Left renal cortex interstitium (tissue), 4 donors: ENCODE data around the gene PDE11A. TPM values are rescaled to one million over a fixed set of nuclear protein-coding genes. Genes with fewer than 3 reads are reported as not detected.

ENCODE experiments used
- DNase-seq, 4 donors: peaks; one replicate each; pipeline ENCODE4 v3.0.0-alpha.2; 2013; ENCODE audit warnings: low read depth in 4 of 4, low spot score in 2 of 4, missing footprints in 1 of 4
- polyA plus RNA-seq, 4 donors: library from polyadenylated mRNA; unstranded; fragments of 120-200 nt; gene quantifications; one replicate each; pipeline ENCODE4 v1.2.1, GENCODE V29; 2013; ENCODE audit not compliant: insufficient read length in 4 of 4

Gene PDE11A
- polyA plus RNA-seq, 4 donors = 4.6 to 8.1 (median 7.4) TPM

DNA sequence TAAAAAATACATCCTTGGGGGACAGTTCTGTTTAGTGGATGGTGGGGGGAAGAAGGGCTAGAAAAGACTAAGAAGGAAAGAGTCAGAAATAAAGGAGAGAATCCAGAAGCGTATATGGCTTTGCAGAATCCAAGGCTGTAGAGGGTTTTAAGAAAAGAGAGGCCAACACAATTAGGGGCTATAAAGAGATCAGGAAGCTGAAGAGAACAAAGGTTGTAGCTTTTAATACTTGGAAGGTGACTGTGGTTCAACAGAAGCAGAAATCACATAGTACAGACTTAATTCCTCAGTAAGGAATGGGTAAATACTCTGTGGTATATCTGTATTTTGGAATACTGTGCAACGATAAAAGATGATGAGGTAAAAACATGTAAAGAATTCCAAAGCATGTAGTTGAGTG lies 393.6 kb downstream of the PDE11A start:
- DNase-seq = no peak

DNA sequence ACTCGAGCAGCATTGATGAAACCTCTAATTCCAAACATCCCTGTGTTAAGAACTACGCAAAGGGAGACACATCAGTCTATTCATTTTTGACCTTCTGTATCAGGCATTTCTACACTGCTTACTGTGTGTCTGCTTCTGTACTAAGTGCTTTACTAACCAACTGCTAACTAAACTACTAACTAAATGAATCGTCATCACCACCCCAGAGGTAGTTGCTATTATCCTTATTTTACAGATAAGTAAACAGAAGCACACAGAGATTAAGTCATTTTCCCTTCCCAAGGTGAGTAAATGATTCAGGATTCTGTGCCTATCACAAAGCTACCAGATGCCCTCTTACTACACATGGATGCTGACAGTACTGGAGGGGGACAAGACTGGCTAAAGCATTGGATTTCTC lies 395.9 kb downstream of the PDE11A start:
- DNase-seq = no peak

DNA sequence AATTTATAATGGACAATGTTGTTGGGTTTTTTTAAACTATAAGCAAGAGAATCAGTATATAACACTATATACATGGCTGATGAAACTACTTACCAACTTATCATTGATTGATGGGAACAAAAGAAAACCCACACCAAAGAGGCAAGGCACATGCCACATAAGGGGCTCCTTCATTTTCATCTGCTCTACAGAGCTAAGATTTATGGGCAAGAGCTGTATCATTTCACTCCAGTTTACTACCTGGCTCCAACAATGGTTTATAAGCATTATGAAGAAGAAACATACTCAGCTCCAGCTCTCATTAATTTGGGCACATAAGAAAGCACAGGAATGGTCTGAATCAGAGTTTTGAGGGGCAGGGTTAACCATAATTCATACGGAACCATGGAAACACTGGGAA lies 396.8 kb downstream of the PDE11A start:
- DNase-seq = no peak

DNA sequence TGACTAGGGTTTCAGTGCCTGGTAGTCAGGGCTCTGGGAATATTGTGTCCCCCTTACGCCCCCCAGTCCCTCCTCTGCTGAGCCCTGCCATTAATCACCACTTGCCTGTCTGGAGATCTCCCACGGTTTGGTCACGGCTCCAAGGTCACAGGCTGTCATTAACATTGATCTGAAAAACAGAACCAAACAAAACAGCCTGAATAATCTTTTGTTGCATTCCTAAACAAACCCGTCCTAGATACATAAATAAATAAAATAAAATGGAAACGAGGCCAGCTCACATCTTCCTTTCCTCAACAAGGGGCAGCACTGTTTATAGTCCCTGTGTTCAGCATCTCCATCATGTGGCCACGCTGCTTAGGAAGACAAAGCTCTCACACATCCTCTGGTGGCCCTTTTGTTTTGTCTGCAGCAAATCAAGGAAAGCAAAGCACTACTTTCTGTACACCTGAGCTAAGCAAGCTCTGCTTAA lies 397.2 kb downstream of the PDE11A start:
- DNase-seq = no peak

DNA sequence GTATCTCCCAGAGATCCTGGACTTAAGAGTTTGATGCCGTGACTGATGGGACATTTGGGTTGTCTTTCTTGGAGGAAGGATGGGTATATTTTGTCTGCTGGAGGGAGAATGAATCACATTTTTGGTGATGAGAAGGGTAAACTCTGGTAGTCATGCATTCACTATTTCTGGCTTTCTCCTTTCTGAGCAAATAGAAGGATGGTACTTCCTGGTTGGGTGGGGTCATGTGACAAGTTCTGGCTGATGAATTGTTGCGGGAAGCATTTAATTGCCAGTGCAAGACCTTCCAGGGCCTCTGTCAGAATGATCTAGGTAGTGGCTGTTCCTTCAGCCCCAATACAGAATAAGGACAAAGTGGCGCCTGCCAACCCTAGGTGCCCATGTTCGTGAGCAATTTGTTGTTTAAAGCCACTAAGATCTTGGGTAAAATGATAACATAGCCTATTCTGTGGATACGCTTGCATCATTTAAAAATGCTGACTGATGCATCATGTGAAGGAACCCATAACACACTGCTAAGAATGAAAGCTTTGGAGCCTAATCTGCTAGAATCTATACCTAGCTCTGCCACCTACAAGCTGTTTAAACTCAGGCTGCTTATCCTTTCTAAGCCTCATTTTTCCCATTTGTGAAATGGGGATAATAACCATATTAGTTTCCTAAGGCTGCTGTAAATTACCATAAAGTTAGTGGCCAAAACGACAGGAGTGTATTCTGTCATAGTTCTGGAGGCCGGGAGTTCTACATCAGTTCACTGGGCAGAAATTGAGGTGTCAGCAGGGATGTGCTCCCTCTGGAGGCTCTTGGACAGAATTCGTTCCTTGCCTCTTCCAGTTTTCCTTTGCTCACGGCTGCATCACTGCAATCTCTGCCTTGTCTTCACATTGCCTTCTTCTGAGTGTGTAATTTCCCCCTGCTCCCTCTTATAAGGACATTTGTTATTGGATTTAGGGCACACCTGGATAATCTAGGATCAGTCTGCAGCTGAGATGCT lies 398.7 kb downstream of the PDE11A start:
- DNase-seq = no peak

DNA sequence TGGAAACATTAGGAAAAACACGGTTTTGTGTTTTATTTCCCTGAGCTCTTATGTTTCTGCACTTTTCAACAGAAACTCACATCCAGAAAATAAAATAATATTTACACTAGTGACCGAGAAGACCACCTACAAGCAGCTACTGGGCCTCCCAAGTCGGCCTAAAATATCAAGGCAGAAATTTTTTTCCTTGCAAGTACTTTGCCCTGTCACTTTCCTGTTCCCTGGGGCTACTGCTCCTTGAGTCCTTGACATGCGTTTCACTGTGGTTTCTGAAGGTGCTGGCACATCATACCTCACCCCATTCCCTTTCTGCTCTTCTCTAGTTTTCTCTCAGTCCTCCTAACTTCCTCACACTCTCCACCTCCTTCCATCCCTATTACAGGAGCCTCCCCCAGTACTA lies 400.9 kb downstream of the PDE11A start:
- DNase-seq = no peak

DNA sequence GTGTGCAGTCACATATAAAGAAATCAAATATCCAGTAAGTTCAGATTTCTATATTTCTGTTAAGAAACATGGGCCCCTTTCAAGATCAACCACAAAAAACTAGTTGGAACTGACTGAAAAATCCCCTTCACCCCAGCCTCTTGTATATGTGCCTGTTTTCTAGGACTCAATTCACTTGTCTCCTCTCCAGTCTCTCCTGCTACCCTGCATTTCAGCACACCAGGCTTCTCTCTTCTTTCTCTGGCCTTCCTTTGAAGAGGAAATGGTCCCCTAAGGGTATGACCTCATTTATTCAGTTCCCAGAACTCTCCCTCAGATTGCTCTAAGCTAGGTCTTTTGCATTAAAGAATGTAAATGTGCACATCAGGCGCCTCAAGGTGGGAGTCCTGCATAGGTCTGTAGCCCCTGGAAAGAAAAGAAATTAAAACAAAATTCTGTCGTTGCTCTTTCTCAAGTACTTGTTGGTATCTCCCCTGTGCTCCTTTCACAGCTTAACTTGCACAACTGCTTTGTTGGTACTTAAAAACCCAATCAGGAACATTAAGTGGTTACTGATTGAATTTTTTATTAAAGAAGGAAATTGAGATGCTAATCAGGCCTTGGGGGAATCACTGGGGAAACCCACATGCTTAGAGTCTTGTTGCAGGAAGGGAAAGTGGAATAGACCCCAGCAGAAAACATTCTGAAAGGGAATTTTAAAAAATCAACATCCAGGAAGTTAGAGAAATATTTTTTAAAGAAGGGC lies 401.6 kb downstream of the PDE11A start:
- no peak for DNase-seq

DNA sequence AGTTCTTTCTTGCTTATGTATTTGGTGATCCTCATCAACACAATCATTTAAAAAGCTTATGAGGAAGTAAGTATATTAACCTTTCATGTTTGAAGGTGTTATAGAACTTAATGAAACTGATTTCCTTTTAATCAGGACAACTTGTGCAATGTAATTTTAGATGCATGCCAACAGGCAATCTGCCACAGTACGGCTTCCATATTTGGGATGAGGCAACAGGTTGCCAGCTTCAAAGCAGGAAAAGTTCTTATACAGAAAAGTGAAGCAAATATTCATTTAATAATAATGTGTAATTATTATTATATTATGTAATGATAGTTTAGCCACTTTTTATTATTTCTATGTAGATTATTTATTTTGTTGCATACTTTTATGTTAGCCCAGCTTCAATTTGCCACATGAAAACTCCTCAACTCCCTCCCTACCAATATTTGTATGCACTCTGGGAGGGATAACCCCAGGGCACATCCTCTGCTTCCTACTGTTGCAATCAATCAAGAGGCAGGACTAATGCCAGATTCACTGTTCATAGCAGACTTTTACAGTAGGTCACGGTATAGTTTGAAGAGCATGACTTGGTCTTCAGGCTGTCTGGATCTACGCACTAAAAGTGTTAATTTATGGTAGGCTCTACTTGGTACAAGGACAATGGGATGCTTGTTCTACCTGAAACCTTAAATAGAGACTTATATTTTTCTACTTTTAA lies 402.8 kb downstream of the PDE11A start:
- no peak for DNase-seq

DNA sequence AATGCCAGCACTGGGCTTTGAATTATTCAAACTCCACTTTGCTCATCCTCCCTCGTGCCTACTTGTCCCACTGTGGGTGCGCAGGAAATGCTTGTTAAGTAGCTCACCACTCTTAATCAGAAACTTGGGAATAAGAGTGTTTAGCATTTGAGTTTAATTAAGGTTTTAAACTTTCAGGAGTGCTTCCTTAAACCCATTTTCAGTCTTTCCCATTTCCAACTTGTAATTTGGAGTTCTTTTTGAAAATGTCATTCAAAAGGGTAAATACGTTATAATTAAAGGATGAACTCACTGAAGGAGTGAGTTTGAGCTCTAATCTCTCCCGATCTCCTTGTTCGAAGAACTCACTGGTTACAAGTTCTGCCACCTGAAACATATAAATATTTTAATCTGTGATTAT lies 403.4 kb downstream of the PDE11A start:
- no peak for DNase-seq

DNA sequence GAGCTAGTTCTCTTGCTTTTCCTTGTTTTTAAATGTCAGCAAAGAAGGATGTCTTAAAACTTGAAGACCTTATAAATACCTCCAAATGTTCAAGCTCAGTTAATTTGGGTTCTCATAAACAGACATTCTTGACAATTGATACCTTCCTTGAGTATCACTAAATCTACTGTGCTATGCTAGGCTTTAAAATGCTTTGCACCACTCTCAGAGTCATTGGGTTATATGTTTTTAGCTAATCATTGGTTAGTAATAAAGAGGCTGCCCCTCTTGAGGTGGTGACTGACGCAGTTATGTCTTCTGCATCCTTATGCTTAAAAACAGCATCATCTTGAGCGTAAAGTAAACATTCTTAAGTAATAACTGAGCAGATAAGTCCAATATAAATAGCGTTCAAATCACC lies 404.0 kb downstream of the PDE11A start:
- DNase-seq = no peak

DNA sequence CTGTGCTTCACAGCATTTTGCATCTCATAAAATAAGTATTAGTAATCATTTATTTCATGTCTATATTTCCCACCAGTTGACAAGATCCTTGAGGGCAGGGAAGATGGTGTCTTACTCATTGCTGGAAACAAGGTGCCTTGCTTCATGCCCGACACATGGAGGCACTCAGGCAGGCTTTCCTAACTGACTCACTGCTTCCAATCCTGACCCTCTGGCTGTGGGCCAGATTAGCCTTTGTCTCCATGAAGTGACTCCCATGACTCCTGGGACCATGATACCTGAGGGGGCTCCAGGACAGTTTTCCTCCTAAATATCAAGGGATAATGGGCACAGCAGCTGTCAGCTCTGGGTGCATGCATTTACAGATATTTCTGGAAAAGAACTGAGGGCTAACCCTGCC lies 405.0 kb downstream of the PDE11A start:
- DNase-seq = no peak

DNA sequence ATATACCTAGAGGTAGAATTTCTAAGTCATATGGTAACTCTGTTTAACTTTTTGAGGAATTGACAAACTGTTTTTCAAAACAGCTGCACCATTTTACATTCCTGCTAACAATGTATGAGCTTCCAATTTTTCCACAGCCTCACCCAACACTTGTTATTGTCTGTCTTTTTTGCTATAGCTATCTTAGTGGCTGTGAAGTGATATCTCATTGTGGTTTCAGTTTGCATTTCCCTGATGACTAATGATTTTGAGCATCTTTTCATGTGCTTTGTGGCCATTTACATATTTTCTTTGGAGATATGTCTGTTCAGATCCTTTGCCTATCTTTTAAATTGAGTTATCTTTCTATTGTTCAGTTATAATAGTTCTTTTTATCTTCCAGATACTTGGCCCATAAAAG lies 406.2 kb downstream of the PDE11A start:
- no peak for DNase-seq

DNA sequence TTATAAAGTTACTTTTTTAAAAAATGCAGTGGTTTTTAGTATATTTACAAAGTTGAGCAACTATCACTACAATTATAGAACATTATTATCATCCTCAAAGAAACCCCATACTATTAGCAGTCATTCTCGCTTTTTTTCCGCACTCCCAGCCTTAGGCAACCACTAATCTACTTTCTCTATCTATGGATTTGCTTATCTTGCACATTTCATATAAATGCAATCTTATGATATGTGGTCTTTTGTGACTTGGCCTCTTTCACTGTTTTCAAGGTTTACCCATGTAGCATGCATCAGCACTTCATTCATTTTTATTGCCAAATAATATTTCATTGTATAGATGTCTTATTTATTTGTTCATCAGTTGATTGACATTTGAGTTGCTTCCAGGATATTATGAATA lies 406.6 kb downstream of the PDE11A start:
- DNase-seq = no peak

DNA sequence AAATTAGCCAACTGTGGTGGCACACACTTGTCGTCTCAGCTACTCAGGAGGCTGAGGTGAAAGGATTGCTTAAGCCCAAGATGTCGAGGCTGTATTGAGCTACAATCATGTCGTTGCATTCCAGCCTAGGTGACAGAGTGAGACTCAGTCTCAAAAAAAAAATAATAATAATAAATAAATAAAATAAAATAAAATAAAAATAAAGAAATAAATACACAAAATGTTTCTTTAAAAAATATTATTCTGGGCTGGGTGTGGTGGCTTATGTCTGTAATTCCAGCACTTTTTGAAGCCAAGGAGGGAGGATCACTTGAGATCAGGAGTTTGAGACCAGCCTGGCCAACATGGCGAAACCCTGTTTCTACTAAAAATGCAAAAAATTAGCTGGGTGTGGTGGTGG lies 407.2 kb downstream of the PDE11A start:
- no peak for DNase-seq

DNA sequence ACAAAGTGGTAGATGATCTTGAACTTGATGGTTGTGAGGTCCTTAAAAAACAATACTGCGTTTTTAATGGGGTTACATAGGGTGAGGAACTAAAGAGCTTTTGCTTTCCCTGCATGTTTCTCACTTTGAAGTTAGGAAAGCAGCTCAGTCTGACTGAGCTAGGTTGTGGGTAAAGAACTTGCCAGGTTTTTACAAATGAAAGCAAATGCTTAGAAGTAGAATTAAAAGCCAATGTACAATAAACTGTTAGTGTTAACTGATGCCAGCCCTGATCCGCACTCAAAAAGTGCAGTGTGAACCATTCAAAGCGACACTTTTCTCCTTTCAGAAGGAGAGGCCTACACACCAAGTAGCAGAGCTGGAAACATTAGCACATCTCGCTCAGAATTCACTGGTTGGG lies 409.7 kb downstream of the PDE11A start:
- no peak for DNase-seq

DNA sequence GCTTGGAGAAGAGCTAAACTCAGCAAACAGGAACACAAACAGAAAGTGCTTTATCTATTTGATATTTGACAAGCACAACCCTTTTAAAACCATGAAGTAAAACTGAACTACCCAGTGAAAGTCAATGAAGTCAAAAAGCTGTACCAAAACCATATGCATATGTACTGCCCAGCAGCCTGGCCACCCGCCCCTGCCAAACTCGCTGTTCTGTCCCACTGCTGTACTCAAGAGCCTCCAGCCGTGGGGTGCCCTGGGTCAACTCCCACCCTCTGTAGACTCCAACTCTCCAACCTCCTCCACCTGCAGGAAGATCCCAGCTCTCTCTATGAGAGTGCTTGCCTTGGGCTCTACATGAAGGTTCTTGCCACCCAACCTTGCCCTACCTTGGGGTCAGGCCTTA lies 411.8 kb downstream of the PDE11A start:
- DNase-seq = no peak

DNA sequence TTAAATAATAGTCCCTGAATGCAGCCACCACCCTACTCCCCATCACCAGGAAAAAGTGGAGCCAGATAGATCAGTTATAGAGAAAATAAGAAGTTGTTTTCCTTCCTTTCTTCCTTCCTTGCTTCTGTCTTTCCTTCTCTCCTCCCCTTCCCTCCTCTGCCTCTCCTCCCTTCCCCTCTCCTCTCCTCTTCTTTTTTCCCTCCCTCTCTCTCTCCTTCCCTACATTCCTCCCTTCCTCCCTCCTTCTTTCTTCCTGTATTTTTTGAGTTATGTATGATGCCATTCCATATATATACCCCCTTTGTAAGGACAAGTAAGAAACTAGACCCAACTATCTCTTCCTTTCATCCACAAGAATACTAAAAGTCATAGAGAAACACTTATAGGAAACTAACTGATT lies 414.3 kb downstream of the PDE11A start:
- DNase-seq = no peak

DNA sequence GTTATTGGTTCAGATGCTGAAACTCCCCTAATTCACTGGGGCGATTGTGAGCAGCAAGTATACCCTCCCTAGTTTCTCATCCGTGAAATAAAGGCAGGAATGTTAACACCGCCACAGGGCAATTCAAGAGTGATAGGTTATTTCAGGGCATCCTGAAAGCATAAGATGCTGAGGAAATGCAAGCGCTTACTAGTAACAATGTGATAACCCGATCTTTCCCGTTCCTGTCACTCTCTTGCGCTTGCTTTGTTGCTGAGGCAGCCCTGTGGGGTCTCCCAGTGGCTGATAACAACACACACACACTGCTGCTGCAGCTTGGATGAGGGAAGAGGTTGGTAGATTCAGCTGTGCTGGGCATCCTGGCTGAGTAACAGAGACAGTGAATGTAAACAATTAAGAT lies 420.7 kb downstream of the PDE11A start:
- DNase-seq = peak in 2 of 4 donors; percentile 44 to 59

DNA sequence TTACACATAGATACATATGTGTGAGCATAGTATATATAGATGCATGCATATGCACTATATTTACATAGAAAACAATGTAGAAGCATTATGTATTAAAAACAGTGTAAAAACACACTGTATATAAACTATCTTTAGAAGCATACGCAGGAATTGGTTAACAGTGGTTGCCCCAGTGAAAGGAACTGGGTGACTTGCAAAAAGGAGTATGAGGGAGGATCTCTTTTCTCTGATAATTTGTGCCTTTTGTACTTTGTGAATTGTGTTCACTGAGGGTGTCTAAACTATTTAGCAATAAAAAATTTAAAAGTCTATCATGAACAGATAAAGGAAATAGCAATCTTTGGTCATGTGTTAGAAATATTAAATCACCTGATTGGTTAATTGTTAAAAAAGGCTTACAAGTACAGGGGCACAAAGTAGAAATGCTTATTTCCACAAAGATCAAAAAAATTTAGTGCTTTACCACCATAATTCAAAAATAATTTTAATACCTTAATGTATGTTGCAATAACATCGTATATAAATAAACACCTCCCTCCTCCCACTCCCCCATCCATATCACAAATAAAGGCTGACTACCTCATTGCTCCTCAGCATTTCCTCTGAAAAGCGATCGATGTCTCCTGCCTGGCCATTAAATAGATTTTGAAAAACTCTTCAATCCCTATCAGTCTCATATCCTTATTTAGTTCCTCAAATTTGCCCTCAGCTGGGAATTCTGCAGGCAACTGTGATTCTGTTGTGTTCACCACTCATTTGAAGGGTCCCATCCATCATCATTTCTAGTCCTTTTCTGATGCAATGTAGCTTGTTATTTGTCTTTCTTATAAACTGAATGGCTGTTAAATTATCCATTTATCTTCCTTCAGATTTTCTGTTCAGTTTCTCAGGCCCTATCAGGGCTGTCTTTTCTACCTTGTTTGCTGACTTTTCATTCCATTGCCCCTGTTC lies 422.7 kb downstream of the PDE11A start:
- no peak for DNase-seq

DNA sequence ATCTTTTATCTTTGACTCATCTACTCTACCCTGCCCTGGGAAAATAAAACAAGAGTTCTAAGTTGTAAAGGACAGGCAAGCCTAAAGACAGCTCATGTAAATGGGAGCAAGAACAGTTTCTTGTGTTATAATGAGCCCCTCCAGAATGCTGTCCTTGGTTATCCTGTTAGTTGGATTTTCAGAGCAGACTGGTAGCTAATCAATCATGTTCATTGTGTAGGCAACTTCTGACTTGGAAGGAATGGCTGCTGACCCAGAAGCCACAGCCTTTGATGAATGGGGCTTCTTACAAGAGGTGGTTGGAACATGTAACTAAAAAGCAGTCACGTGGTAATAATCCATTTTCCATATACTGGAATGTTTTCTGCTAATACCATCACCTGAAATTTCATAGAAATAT lies 425.8 kb downstream of the PDE11A start:
- DNase-seq = no peak
